Suppressor macrophage treated with lipopolysaccharide for 4 hours (primary cell): ENCODE measurements around the gene ATRNL1.
"Not testable (repeated sequence)": the region's sequence is repeated elsewhere in the genome, so short reads cannot be mapped to it uniquely, and the experiment has no call there.

ENCODE experiments used
- DNase-seq: peaks from one replicate; pipeline ENCODE4 v3.0.0-alpha.2; 2020

The ATRNL1 gene

GRCh38 chr10:115222039-115222438 lies 128.9 kb downstream of the ATRNL1 start:
- no peak for DNase-seq

GRCh38 chr10:115239761-115240160 lies 146.6 kb downstream of the ATRNL1 start:
- DNase-seq = no peak

- no peak for DNase-seq
These were observed 157.6 kb downstream of the ATRNL1 start for GRCh38 chr10:115250784-115251183.

DNA sequence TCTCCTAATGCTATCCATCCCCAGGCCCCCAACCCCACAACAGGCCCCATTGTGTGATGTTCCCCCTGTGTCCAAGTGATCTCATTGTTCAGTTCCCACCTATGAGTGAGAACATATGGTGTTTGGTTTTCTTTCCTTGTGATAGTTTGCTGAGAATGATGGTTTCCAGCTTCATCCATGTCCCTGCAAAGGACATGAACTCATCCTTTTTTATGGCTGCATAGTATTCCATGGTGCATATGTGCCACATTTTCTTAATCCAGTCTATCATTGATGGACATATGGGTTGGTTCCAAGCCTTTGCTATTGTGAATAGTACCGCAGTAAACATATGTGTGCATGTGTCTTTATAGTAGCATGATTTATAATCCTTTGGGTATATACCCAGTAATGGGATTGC lies 160.6 kb downstream of the ATRNL1 start:
- DNase-seq = not testable (repeated sequence)

GRCh38 chr10:115272482-115272881 lies 179.3 kb downstream of the ATRNL1 start:
- DNase-seq = no peak

DNA sequence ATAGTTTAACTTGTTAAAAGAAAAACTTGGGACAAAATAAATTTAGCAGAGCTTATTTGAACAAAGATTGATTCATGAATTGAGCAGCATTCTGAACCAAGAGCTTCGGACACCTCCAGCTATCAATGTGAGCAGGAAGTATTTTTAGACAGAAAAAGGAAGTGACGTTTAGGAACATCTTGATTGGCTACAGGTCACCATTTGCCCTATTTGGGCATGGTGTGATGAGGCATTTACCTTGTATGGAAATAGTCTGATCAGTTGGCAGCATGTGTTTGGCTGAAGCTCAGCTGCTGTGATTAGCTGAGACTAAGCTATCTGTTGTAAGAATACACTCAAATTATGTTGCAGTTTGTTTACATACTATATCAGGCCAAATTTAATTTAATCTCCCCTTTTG lies 185.1 kb downstream of the ATRNL1 start:
- DNase-seq = no peak

DNA sequence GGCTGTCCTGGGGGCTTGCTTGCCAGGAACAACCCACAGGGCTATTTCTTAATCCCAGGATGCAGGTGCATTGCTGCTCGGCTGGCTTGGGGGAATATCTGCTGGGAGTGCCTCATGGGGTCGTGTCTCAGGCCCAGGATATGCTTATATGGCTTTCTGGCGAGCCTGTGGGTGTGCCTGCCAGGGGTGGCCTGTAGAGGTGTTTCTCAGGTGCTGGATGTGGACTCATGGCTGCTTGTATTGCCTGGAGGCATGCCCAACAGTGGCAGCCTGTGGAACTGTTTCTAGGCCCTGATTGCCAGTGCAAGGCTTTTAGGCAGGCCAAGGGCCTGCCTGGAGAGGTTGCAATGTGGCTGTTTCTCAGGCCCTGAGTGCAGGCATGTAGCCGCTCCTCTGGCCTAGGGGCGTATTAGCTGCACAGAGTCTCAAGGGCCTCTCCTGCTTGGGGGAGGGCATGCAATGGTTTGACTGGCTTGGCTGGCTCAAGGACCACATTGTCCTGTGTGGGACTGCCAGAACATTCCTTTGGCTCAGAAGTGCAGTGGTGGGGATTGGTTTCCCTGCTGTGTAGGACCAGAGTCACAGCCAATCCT lies 202.1 kb downstream of the ATRNL1 start:
- no peak for DNase-seq

DNA sequence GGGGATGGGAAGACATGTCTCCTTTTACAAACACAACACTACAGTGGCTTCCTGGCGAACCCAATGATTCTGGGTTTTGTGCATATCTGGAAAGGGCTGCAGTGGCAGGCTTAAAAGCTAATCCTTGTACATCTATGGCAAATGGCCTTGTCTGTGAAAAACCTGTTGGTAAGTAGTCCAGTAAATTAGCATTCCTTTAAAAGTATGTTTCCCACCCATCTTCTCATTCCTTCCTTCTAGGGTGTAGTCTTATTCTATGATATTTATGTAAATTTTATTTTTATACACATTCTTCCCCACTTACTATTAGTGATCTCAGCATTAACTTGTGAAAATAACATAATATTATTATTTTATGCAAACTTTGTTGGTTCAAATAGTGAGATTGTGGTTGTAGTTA lies 206.9 kb downstream of the ATRNL1 start:
- DNase-seq = no peak

GRCh38 chr10:115319669-115320068 lies 226.5 kb downstream of the ATRNL1 start:
- DNase-seq = not testable (repeated sequence)

DNA sequence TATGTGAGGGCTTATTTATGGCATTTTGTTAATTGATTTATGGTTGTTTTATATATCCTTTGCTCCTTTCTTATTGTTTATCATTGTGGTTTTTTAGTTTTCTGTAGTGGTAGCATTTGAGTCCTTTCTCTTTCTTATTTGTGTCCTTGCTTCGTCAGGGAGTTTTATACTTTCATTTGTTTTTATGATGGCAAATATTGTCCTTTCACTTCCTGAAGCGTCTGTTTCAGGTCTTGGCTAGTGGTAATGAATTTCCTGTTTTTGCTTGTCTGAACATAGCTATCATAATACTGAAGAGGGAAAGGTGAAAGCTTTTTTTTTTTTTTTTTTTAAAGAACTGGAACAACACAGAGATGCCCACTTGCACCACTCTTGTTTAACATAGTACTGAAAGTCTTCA lies 228.2 kb downstream of the ATRNL1 start:
- DNase-seq = no peak

- DNase-seq = no peak
These were observed 235.2 kb downstream of the ATRNL1 start for GRCh38 chr10:115328331-115328730.

- no peak for DNase-seq
These were observed 242.2 kb downstream of the ATRNL1 start for GRCh38 chr10:115335366-115335765.

GRCh38 chr10:115355162-115355760 lies 262.1 kb downstream of the ATRNL1 start:
- peak; percentile 31 for DNase-seq

DNA sequence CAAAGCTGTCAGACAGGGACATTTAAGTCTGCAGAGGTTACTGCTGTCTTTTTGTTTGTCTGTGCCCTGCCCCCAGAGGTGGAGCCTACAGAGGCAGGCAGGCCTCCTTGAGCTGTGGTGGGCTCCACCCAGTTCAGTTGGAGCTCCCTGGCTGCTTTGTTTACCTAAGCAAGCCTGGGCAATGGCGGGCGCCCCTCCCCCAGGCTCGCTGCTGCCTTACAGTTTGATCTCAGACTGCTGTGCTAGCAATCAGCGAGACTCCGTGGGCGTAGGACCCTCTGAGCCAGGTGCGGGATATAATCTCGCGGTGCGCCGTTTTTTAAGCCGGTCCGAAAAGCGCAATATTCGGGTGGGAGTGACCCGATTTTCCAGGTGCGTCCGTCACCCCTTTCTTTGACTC lies 274.8 kb downstream of the ATRNL1 start:
- not testable (repeated sequence) for DNase-seq

DNA sequence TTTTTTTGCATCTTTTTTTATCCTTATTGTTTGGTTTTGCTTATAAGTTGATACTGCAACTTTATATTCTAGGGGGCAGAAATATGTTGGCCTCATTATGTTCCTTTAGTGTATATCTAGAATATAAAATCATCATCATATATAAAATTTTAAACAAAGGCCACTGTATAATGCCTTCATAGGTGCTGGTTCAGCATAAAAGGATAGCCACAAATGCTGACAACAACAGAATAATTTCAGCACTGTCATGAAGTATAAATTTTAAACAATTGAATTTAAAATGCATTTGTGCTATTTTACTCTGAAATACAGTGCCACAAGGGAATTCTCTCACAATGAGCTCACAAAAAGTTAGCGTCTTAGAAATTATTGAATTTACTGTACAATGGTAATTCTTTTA lies 285.9 kb downstream of the ATRNL1 start:
- no peak for DNase-seq

GRCh38 chr10:115384665-115385064 lies 291.5 kb downstream of the ATRNL1 start:
- no peak for DNase-seq

- no peak for DNase-seq
These were observed 297.4 kb downstream of the ATRNL1 start for GRCh38 chr10:115390607-115391006.

DNA sequence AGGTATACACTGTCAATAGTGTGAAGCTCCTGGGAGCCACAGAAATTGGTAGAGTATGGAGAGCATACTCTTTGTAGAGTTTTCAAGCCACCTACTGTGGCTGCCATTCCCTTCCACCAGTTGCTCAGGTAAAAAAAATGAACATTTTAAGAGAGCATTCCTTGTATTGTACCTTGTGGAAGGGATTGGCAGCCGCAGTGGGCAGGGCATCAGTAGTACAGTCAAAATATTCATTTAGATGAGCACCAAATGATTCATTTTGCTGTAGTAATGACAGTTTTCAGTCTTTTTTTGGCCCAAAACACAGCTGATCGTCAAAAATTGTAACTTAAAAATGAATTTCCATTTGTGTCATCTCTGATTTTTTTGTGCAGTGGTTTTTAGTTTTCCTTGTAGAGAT lies 304.9 kb downstream of the ATRNL1 start:
- no peak for DNase-seq

DNA sequence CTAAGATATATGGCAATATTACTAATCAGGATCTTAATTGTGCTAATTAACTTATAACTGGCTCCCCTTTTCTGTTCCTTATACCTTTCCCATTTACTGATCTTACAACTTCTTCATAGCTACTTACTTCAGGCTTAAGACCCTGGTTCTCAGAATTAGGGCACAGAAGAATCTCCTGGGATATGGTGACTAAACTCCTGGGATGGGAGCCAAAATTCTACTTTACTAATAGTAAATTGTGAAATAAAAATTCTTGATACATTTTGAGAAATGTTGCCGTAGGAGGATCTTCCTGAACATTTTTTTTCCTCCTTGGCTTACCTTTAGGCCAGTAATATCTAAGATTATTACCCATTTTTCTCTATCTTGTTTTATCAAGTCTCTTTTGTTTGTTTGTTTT lies 309.5 kb downstream of the ATRNL1 start:
- DNase-seq = no peak

- DNase-seq = not testable (repeated sequence)
These were observed 312.7 kb downstream of the ATRNL1 start for GRCh38 chr10:115405838-115406237.

DNA sequence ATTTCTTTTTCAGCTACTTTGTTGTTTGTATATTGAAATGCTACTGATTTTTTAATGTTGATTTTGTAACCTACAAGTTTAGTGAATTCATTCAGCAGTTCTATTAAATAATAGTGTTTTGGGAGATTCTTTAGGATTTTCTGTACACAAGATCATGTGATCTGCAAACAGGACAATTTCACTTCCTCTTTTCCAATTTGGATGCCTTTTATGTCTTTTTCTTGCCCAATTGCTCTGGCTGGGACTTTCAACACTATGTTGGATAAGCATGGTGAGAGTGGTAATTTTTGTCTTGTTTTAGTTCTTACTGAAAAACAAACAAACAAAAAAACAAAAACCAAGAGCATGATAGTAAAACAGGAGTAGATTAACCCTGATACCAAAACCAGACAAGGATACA lies 316.2 kb downstream of the ATRNL1 start:
- DNase-seq = no peak

- peak; percentile 66 for DNase-seq
These were observed 324.6 kb downstream of the ATRNL1 start for GRCh38 chr10:115417585-115418265.

- DNase-seq = no peak
These were observed 329.5 kb downstream of the ATRNL1 start for GRCh38 chr10:115422624-115423023.

GRCh38 chr10:115427611-115428010 lies 334.4 kb downstream of the ATRNL1 start:
- DNase-seq = no peak
